NCI-H345 (cell line): ENCODE data around the gene GOLGA1.
"Not testable (repeated sequence)": the region's sequence is repeated elsewhere in the genome, so short reads cannot be mapped to it uniquely, and the experiment has no call there.

Experiments
- DNase-seq: peaks from one replicate; lab custom pipeline; 2025; lab: John Stamatoyannopoulos, UW

The GOLGA1 gene

DNA sequence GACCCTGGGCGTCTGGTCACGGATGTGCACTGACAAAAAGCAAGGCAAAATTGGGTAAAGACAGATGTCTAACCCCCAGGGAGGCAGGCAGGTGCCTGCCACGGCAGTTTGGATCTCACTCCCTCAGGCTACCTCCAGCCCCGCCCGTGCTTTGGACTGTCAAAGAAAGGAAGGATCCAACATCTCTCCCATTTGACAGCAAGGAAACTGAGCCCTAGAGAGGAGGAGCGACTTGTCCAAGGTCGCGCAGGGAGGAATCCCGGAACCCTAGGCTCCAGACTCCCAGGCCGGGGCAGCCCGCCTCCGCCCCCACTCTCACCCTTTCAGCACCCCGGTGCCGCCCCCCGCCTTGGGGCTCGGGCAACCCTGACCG is 376 bp downstream of the GOLGA1 start:
- DNase-seq: peak; percentile 92

DNA sequence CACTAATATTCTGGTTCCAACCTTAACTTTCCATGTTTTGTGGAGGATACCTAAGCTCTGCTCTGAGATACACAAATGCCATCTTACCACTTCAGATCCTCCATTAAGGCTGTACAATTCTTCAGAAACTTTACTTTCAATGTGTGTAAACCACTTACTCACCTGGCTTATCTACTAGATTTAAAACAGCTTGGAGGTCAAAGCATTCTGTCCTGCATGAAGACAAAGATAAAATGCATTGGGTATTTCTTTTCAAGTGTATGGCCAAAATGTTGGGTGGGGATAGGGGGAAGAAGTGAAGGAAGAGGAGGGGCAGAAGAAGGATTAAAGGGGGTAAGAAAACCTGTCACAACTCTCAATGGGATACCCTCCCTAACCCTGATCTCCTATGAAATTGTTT is 939 bp downstream of the GOLGA1 start:
- DNase-seq: no peak

DNA sequence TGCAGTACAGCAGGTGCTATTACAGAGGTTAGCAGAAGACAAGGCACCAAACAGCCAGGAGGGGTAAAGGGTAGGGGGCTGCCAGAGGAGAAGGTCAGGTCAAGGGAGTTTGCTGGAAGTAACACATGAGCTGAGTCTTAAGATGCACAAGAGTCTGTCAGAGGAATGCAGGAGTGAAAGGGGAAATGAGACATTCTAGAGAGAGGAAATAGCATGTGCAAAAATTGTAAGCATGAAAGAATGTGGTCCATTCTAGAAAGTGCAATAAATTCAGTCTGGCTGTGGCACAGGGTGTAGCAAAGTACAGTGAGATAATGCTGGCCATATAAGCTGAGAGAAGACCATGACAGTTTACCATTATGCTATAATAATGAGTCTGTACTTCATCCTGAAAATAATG is 6.6 kb downstream of the GOLGA1 start:
- no peak for DNase-seq

DNA sequence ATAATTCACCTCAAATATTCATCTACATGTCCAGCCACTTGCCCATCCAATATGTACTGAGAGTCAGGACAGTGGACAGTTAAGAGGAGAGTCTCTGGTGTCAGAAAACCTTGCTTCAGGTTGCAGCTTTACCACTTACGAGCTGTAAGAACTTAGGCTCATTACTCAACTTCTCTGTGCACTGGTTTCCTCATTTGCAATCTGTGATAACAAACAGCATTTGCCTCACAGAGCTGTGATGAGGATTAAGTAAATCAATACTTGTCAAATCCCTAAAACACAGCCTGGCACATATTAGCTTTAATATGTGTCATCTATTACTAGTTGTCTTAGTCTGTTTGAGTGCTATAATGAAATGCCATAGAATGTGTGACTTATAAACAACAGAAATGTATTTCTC is 8.6 kb downstream of the GOLGA1 start:
- no peak for DNase-seq

DNA sequence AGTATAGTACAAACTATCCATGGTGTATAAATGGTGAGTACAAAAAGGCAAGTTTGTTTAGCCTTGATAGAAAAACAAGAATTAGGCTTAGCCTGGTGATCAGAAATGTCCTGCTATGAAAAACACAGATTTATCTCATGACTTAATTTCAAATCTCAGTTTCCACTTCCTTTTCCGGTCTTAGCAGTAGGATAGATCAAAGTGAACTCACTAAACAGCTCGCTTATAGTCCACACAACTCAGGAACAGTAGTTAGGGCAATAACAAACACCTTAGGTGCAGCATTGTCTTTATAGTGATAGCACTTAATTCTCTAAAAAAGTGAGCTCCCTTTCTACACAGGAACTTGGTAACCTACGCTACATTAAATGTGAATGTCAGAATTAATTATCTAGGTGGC is 11.4 kb downstream of the GOLGA1 start:
- DNase-seq: no peak

DNA sequence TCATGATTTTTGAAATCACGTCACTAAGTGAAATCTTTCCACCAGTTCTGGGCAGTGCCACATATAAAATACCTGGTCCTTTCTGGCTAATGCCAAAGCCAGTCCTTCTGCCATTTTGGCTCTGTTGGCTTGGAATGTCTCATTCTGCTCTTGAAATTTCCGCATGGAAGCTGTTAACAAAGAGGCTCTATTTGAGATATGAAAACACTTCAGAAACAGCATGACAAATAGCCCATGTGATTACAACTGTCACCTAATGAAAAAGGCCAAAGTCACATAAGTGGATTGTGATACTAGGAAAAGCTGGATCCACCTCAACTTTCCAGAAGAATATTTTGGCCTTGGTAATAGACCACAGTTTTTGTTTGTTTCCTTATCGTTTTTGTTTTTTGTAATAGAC is 12.8 kb downstream of the GOLGA1 start:
- no peak for DNase-seq

DNA sequence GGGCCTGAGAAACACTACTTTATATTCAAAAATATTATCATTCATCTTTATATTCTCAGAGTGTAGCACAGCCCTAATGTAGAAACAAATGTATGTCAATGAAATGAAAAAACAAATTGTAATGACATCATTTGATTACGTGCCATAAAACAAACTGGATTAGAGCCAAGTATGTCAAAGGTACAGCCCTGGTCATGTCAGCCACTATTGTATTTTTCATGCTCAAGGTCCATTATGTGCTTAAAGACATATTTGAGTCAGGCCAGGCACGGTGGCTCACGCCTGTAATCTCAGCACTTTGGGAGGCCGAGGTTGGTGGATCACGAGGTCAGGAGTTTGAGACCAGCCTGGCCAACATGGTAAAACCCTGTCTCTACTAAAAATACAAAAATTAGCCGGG is 20.5 kb downstream of the GOLGA1 start:
- not testable (repeated sequence) for DNase-seq

DNA sequence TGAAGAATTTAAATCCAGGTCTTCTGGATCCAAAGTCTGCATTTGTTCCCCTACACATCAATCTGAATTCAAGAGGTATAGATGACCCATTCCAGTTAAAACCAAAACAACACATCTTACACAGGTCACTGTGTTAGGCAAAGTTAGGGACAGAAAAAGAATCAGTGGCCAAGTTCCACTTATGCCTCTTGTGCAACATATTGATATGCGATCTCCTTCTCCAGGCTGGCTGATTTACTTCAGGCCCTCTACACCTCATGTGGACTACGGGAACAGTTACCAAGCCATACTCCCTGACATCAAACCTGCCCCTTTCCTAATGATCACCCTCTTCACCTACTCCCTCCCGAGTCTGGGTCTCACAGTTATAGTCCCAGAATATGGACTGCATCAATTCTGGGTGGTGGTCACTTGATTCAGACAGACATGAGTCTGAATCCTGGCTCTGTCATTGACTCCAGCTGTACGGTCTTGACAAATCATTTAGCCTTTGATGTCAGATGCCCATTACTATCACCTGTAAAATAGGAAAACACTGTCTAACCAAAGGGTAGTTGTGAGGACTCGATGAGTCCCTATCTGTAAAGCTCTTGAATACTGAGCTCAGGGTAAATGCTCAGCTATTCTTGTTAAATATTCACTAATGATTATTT is 26.0 kb downstream of the GOLGA1 start:
- DNase-seq: no peak

DNA sequence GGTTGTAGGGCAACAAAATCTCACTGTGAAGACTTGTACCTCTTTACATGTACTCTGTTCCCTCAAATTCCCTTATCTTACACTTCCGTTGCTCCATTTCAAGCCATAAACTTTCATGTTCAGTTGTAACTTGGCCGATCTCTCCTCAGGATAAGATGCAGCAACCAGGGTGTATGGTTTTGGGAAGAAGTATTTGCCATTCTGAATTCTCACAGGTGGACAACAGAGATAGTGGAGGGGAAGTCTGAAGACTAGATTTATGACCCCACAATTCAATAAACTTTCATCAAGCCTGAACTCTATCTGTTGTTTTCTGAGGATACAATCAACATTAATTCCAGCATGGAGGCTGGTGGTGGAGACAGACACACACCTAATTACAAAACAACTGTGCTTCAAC is 27.5 kb downstream of the GOLGA1 start:
- DNase-seq: no peak

DNA sequence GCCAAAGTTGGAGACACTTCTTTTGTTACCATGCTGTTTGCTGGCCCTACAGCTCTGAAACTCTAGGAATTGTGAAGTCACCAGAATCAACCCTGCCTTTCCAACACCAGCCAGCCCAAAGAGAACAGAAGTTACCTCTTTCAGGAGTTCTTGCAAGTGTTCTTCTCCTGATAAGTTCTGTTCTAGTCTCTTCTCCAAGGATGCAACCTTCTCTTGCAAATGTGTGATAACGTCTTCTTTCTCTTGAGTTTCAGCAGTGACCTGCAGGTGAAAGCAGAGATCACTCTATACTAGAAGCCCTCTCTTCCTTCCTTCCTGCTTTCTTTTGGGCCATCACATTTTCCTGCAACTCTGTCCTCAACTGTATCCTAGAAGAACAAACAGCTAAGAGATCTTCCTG is 29.1 kb downstream of the GOLGA1 start:
- no peak for DNase-seq

DNA sequence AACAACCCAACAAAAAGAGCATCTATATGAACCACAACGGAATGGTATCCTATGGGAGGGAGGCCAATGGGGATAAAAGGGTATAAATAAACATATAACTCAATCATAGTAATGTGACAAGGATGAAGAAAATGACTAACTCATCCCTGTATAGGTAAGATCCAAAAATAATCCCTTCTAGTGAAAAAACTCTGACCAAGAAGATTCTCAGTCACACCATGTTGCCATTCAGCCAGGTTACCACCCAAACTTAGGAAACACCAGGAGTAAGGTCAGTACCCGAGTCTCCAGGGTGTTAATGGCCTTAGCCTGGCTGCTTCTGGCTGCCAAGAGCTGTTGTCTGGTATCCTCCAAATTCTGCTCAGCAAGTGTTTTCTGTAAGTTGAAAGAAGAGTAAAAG is 32.8 kb downstream of the GOLGA1 start:
- DNase-seq: no peak

DNA sequence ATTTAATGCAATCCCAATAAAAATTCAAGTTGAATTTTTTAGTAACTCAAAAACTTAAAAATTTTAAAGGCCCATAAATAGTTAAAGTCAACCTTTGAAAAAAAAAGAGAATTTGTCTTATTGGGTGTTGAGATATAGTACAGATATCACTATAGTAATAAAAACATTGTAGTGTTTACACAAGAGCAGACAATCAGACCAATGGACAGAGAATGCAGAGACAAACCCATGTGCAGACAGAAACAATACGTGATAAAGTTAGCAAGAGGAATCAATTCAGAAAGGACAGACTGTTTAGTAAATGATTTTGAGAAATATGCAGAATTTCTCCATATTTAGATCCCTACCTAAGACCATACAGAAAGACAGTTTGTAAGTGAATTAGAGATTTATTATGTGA is 33.9 kb downstream of the GOLGA1 start:
- no peak for DNase-seq

DNA sequence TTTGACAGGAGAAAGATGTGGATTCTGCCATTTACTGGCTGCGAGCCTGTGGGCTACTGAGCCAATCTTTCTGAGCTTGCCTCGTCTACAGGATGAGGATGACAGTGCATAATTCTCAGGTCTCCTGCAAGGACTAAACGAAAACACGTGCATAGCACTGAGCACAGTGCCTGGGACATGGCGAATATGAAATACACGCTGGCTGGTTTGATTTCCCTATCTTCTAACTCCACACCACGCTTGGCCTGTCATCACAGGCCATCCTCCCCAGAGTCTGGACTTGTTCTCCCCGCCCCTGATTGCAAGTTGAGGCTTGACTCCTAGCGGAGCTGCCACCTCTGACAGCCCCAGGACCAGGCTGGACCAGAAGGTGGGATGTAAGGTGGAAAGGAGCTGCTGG is 41.0 kb downstream of the GOLGA1 start:
- no peak for DNase-seq

DNA sequence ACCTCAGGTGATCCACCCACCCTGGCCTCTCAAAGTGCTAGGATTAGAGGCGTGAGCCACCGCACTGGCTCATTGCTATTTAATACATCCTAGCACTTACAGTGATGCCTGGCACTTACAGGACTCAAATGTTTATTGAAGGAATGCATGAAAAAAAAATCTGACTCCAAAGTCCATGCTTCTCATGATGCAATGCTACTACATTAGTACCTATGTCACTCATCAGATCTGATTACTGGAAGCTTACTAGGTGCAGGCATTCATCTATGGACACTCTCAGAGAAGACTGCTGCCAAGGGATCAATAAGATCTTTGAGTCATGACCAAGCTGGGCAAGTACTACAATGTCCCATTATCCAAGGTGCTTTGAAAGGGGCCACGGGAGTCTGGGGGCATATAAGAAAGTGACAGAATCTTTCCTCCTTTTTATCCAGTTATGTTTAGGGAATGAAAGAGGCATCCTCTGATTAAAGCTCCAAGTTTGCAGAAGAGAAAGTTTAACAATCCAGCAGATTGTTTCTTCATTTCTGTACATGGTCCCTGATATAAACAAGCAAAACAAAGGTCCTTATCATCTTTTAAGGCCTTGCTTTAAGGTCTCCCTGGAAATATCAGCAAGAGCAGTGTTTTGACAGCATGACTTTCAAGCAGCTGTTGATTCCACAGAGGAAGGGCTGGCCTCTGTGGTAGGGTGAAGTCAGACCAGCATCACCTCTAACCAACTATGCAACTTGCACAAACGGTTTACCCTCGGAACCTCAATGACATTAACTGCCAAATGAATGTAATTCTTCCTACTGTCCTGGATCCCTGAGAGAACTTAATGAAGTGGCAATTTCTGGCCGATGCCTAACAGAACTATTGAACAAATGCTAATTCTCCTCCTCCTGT is 43.1 kb downstream of the GOLGA1 start:
- no peak for DNase-seq

DNA sequence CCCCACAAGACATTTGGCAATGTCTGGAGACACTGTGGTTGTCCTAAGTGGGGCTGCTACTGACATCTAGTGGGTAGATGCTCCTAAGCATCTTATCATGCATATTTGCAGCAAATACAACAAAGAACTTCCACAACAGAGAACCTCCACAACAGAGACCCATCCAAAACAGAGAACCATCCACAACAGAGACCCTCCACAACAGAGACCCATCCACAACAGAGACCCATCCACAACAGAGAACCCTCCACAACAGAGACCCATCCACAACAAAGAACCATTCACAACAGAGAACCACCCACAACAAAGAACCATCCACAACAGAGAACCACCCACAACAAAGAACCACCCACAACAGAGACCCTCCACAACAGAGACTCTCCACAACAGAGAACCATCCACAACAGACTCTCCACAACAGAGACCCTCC is 46.1 kb downstream of the GOLGA1 start:
- peak; percentile 13 for DNase-seq

DNA sequence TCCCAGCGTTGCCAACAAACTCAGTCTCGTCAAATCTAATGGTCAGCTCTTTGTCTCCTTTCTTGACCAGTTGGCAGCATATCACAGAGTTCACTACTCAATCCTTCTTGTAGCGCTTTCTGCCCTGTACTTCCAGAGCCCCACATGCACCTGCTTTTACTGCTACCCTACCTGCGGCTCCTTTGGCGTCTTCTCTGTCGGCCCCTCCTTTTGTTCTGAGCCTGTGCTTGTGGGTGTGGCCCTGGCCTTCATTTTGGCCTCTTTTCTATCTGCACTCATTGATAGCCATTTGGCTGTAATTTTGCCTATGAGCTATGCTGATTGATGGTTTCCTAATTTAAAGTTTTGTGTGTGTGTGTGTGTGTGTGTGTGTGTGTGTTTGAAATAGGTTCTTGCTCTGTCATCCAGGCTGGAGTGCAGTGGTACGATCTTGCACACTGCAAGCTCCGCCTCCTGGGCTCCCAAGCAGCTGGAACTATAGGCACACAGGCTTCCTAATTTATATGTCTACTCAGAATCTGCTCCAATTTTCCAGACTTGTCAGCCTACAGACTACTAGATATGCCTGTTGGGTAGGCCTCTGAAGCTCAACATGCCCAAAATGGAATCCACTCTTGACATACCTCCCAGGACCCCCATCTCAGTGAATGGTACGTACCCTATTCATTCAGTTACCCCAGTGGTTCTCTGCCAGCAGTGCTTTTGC is 46.7 kb downstream of the GOLGA1 start:
- DNase-seq: no peak

DNA sequence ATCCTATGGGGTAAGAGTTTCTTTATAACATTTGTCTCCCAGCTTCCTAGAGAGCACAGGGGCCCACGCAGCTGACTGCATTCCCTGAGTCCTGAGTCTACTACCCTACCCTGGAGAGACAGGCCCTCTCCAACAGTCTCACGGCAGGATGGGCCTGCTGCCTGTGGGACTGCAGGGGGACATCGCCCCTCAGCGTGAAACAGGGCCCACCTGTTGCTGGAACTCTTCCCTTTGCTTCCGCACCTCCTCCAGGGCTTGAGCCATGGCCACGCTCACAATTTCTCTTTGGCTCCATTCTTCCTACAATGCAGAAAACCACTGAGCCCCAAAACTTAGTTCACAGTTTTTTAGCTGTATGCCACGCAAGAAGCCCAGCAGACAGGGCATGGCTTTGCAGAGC is 50.7 kb downstream of the GOLGA1 start:
- no peak for DNase-seq

DNA sequence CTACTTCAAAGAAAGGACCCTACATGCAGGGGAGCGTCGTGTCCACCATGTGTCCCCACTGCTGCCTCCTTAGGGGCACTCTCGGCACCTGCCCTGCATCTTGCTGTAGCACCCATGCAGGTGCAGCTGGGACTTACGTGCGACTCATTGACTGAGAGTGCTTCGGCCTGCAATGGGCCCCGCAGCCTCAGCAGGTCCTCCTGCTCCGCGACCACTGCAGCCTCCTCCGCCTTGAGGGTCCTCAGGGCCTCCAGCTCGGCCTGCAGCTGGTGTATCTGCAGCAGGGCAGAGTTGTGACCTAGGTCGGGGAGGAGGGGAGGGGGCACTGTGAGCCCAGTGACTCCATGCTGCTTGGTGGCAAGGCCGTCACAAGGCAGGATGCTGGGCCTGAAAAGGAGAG is 51.9 kb downstream of the GOLGA1 start:
- no peak for DNase-seq

DNA sequence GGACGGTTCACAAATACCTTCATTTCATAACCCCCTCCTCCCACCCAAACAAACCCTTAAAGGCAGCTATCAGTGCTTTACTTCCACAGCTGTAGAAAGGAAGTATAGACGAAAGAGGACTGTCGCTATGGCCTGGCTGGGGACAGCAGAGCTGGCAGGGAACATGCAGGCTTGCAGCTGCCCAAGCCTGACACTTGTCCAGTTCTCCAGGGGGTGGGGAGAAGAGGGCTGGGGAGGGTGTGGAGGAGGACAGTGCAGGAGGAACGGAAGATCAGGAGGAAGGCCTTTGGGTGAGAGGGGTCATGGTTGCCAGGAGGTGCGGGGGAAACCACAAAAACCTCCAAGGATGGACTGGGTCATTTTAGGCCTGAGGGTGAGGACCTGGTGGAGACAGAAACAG is 53.1 kb downstream of the GOLGA1 start:
- DNase-seq: no peak

DNA sequence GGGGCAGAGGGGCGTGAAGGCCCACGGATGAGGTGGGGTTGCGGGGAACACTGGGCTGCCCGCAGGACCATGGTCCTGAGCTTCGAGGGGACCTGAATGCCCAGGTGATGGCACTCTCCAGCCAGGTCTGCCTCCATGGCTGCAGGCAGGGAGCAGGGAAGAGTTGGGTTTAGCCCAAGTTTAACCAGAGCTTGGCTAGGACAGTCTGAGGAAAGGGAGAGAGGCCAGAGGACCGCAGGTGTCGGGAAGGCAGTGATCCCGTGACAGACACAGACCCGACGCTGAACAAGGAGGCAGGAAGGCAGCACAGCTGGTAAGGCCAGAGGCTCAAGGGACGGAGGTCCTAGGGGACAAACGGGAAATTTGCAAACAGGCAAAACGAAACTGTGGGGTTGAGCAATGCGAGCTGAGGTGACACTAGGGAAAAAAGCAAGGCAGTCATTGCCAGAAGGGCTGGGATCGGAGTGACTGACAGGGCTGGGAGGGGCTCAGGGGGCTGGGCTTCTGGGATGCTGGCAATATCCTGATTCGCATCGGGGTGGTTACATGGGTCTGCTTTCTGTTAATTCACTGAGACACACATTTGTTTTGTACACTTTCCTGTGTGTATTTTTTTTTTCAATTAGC is 53.9 kb downstream of the GOLGA1 start:
- DNase-seq: no peak

DNA sequence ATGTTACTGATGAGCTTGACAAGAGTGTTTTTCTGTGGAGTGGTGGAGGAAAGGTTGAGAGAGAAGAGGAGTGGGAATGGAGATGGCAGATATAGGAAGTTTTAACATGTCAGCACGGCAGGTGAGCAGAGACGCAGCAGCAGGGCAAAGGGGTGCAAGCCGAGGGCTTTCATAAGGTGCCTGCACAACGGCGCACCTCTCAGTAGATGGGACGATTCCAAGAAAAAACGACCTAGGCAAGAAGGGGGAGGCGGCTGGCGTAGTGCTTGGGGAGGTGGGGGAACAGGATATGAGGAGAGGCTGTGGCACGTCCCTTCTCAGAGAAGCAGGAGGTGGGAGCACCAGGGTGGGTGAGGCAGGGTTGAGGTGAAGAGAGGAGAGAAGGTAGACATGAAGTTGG is 54.4 kb downstream of the GOLGA1 start:
- DNase-seq: no peak

DNA sequence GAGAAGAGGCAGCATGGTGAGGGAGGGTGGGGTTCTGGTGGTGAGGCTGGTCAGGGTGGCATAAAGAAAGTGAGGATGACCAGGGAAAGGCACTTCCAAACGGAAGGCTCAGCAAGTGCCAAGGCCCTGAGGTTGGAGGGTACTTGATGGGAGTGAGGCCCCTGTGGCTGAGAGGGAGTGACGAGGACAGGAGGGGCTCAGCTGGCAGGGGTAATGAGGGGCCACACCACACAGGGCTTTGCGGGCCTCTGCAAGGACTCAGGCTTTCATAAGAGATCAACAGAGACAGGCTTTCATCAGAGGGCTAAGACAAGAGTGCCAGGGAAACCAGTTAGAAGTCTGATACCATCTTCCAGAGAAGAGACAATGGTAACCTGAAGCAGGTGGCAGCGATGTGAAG is 55.3 kb downstream of the GOLGA1 start:
- DNase-seq: no peak

DNA sequence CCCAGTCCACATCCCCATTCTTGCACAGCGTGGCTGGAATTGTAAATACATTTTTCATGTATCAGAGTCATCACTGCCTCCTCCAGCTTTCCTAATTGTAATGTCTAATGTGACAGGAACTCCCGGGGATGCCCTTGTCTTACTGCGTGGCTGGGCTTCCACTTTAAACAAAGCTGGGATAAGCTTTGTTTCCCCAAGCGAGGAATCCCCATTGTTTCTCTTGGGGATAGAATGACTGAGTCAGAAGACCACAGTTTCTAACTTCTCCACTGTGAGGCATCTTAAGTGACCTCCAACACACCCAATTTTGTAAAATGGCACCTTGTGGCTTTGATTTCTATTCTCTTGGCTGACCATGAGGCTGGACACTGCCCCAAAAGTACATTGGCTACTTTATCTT is 56.5 kb downstream of the GOLGA1 start:
- no peak for DNase-seq
